Naive thymus-derived CD4-positive, alpha-beta T cell (primary cell): ENCODE results near the gene PRLR. TPM values are rescaled to one million over a fixed set of nuclear protein-coding genes. Genes with fewer than 3 reads are reported as not detected.

Source experiments
- ATAC-seq: fragments of 150-1000 bp; cut with Tn5 transposase; 2 replicates; pipeline ENCODE4 v1.10.0; 2021; ENCODE audit warnings: mild to moderate bottlenecking, moderate library complexity
- CTCF ChIA-PET: fragments of 350-600 bp; sonication (Branson Sonifier 250); formaldehyde crosslinking; loops from one replicate; lab custom pipeline; 2021; ENCODE audit warnings: antibody characterized with exemption; lab: Charles Lee
- POLR2A ChIA-PET: fragments of 350-600 bp; sonication (Branson Sonifier 250); formaldehyde crosslinking; loops from one replicate; lab custom pipeline; 2021; ENCODE audit warnings: antibody characterized with exemption, inconsistent platforms; lab: Charles Lee
- DNase-seq, 9 donors: peaks; one replicate each; pipeline versions ENCODE4 v3.0.0 to v3.0.0-alpha.2; 2020 to 2022; ENCODE audit warnings: mixed read lengths in 1 of 9
- H3K27ac ChIP-seq: one replicate; pipeline ENCODE4 v1.7.0; 2013; ENCODE audit warnings: mild to moderate bottlenecking, low read depth, low read length, moderate library complexity
- H3K27me3 ChIP-seq, 2 donors: one replicate each; pipeline ENCODE4 v1.7.0; 2013; ENCODE audit warnings: low read length in 2 of 2, mild to moderate bottlenecking in 2 of 2, moderate library complexity in 2 of 2; ENCODE audit not compliant: control insufficient read depth in 2 of 2, insufficient read depth in 2 of 2
- H3K36me3 ChIP-seq, 3 experiments: 1 replicate in 2 of 3; 2 replicates in 1 of 3; pipeline ENCODE4 v1.7.0; 2013; ENCODE audit warnings: low read length in 3 of 3, mild to moderate bottlenecking in 3 of 3, moderate library complexity in 1 of 3; ENCODE audit not compliant: insufficient read depth in 3 of 3, control insufficient read depth in 2 of 3
- H3K4me1 ChIP-seq, 2 donors: one replicate each; pipeline ENCODE4 v1.7.0; 2013; ENCODE audit warnings: low read length in 2 of 2, mild to moderate bottlenecking in 2 of 2, moderate library complexity in 1 of 2; ENCODE audit not compliant: control insufficient read depth in 2 of 2, insufficient read depth in 2 of 2
- H3K4me3 ChIP-seq: 2 replicates; pipeline ENCODE4 v1.7.0; 2013; ENCODE audit warnings: mild to moderate bottlenecking, low read length
- H3K9me3 ChIP-seq, 3 experiments: 1 replicate in 2 of 3; 2 replicates in 1 of 3; pipeline ENCODE4 v1.7.0; 2013; ENCODE audit warnings: low read length in 3 of 3; ENCODE audit not compliant: control insufficient read depth in 2 of 3
- H3K27ac Mint-ChIP-seq, 9 donors: one replicate each; pipeline ENCODE4 v1.8.0; 2020 to 2022; ENCODE audit warnings: mixed read lengths in 9 of 9, mild to moderate bottlenecking in 8 of 9, moderate library complexity in 5 of 9, inconsistent platforms in 2 of 9
- H3K27me3 Mint-ChIP-seq, 5 donors: one replicate each; pipeline ENCODE4 v1.8.0; 2021 to 2022; ENCODE audit warnings: mixed read lengths in 5 of 5, mild to moderate bottlenecking in 1 of 5
- H3K36me3 Mint-ChIP-seq, 5 donors: one replicate each; pipeline ENCODE4 v1.8.0; 2020 to 2022; ENCODE audit warnings: mixed read lengths in 5 of 5, mild to moderate bottlenecking in 3 of 5, inconsistent platforms in 1 of 5
- H3K4me1 Mint-ChIP-seq, 7 donors: one replicate each; pipeline ENCODE4 v1.8.0; 2020 to 2022; ENCODE audit warnings: mixed read lengths in 7 of 7, mild to moderate bottlenecking in 3 of 7, inconsistent platforms in 1 of 7
- H3K4me3 Mint-ChIP-seq, 10 donors: one replicate each; pipeline ENCODE4 v1.8.0; 2020 to 2022; ENCODE audit warnings: mild to moderate bottlenecking in 10 of 10, mixed read lengths in 10 of 10, moderate library complexity in 6 of 10, inconsistent platforms in 2 of 10
- H3K9me3 Mint-ChIP-seq, 11 donors: one replicate each; pipeline ENCODE4 v1.8.0; 2020 to 2022; ENCODE audit warnings: mixed read lengths in 11 of 11, mild to moderate bottlenecking in 4 of 11, inconsistent platforms in 1 of 11, moderate library complexity in 1 of 11
- intact Hi-C, 2 donors: fragments of 100-400 bp; cut with micrococcal nuclease; formaldehyde crosslinking; loops; one replicate each; pipeline ENCODE4 v1.15.1; 2023
- polyA plus RNA-seq, 2 donors: library from polyadenylated mRNA; unstranded; fragments of 300-500 nt; fragmentation: Illumina TruSeq; gene quantifications; one replicate each; pipeline ENCODE4 v1.2.3, GENCODE V29; 2021
- total RNA-seq, 6 experiments: library from RNA in 5 of 6; stranded (reverse) in 5 of 6; gene quantifications; 1 replicate in 5 of 6; 2 replicates in 1 of 6; pipeline ENCODE4 v1.2.3 and lab custom pipeline; 2021 to 2026

The PRLR gene
- total and polyA plus RNA-seq, 7 experiments from 2014 or later = 0.03 to 1.4 TPM; not detected in 5

DNA sequence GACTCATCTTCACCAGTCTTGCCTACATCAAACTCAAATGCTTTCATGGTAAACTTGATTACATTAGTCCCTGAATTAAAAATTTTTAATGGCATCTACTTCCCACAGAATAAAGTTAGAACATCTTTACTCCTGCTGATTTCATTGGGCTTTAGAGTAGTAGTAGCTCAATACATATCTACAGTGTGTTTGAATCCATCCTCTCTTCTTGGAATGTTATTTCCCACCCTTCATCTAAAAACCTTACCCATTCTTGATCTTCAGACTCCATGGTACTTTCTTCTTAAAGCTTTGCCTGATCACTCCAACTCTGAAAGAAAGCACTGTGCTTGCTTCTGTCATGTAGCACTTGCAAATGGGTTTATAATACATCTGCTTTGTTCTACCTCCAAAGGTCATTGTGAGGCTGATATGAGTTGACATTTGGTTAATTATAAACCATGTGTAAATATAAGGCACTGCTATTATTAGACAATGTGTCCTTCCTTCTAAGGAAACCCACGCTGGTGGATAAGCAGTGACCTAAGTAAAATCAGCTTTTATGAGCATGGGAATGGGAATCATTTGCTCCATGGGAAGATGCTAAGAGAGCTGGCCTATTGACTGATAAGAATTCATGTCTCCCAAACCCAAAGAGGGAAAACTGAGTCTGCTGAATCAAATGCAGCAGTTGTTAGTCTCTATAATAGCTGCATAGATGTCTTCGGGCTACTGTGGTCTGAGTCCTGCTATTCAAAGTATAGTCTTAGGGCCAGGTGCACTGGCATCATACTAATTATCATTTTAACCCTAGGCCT is 7.5 kb upstream of the PRLR start:
- ATAC-seq = no peak
- intact Hi-C loops = no loop called here
- H3K27ac ChIP-seq = no peak overlapping the region

DNA sequence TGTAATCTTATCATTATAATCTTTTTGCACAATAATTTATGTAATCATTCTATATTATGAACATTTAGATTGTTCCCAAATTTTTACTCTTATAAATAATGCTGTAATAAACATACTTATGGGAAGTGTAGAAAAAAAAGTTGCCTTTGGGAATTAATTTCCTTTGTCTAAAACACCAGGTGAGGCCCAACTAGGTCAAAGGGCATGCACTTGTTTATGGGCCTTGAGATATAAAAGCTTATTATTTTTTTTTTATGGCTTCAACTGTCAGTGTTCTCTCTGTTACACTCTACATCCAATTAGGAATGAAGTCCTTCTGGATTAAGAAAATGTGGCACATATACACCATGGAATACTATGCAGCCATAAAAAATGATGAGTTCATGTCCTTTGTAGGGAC is 6.5 kb upstream of the PRLR start:
- POLR2A ChIA-PET = no interaction called here
- Histone ChIP-seq H3K9me3 (no peaks in the 10 kb centered on the region), H3K4me1 (no peaks in the 10 kb centered on the region), H3K27ac (no peak overlapping the region), H3K4me3 (no peak overlapping the region), H3K36me3 (no peaks in the 10 kb centered on the region), H3K27me3 (peaks cover 0 to 6% of the 10 kb centered on the region in 2 donors)
- CTCF ChIA-PET = no interaction called here
- H3K4me3 Mint-ChIP-seq = no peak overlapping the region
- H3K36me3 Mint-ChIP-seq = no peaks in the 10 kb centered on the region
- no peak for DNase-seq
- no peak for ATAC-seq
- peaks cover 16 to 33% (median 23%) of the 10 kb centered on the region in 5 donors for H3K27me3 Mint-ChIP-seq
- no peak overlapping the region for H3K27ac Mint-ChIP-seq
- intact Hi-C loops = no loop called here
- peaks cover 0 to 5% (median 0%) of the 10 kb centered on the region in 11 donors for H3K9me3 Mint-ChIP-seq
- no peaks in the 10 kb centered on the region for H3K4me1 Mint-ChIP-seq

More for the DNA sequence above, 7.5 kb upstream of the PRLR start:
- Histone ChIP-seq H3K36me3 (no peaks in the 10 kb centered on the region), H3K4me1 (no peaks in the 10 kb centered on the region), H3K27me3 (peaks cover 0 to 5% of the 10 kb centered on the region in 2 donors), H3K9me3 (no peaks in the 10 kb centered on the region), H3K4me3 (no peak overlapping the region)
- Mint-ChIP-seq H3K4me3 (no peak overlapping the region), H3K27ac (no peak overlapping the region), H3K36me3 (no peaks in the 10 kb centered on the region), H3K27me3 (peaks cover 6 to 27% (median 13%) of the 10 kb centered on the region in 5 donors), H3K4me1 (no peaks in the 10 kb centered on the region), H3K9me3 (peaks cover 0 to 5% (median 0%) of the 10 kb centered on the region in 11 donors)
- POLR2A ChIA-PET = no interaction called here
- CTCF ChIA-PET = no interaction called here
- no peak for DNase-seq

DNA sequence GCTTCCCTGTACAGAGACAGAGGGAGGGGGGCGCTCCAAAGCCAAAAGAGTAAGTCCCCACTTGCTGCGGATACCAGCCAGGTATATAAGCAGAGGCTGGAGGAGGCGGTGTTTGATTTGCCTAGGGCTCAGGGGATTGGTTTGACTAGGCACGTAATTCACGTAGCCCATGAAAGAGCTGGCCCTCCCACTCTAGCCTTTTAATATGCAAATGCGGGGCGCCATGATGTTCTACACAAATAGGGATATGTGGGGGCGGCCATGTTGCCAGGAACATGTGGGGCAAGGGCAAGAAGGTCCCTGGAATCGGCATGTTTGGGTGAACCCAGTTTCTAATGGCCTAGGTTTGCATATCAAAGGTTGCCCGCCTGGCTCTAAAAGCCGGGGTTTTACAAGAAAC is 3.3 kb upstream of the PRLR start:
- H3K4me1 Mint-ChIP-seq = peaks cover 2 to 20% (median 14%) of the 10 kb centered on the region in 7 donors
- peaks cover 0 to 5% (median 0%) of the 10 kb centered on the region in 11 donors for H3K9me3 Mint-ChIP-seq

DNA sequence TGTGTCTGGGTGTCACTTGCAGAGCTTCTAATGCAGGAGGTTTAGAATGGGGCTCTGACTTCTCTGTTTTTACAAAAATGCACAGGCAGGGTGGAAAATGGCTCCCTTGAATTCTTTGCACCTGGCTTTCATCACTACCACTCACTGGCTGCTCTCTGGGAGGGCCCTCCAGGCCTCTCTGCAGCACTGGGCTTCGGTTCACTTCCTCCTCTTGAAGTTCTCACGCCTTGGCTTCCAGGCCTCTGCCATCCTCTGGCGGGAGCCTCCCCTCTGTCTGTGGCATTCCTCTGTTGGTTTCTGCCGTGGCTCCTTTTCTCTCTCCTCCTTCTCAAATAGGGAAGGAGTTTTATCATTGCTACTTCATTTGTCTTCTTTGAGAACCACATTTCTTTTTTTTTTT is 2.8 kb upstream of the PRLR start:
- Mint-ChIP-seq H3K4me1 (peaks cover 2 to 20% (median 14%) of the 10 kb centered on the region in 7 donors), H3K4me3 (no peak overlapping the region), H3K36me3 (no peaks in the 10 kb centered on the region), H3K9me3 (peaks cover 0 to 5% (median 0%) of the 10 kb centered on the region in 11 donors), H3K27me3 (peaks cover 49 to 62% (median 56%) of the 10 kb centered on the region in 5 donors), H3K27ac (no peak overlapping the region)
- H3K4me3 ChIP-seq = no peak overlapping the region
- no peak overlapping the region for H3K27ac ChIP-seq
- no peaks in the 10 kb centered on the region for H3K36me3 ChIP-seq
- CTCF ChIA-PET = no interaction called here
- POLR2A ChIA-PET = no interaction called here
- DNase-seq (no peak), ATAC-seq (no peak)
- intact Hi-C loops = no loop called here
- peaks cover 0 to 10% of the 10 kb centered on the region in 2 donors for H3K27me3 ChIP-seq
- H3K4me1 ChIP-seq = no peaks in the 10 kb centered on the region
- H3K9me3 ChIP-seq = no peaks in the 10 kb centered on the region

More for the DNA sequence above, 3.3 kb upstream of the PRLR start:
- H3K27ac ChIP-seq = no peak overlapping the region
- intact Hi-C loops = no loop called here
- ChIA-PET POLR2A (no interaction called here), CTCF (no interaction called here)
- H3K9me3 ChIP-seq = no peaks in the 10 kb centered on the region
- H3K4me3 Mint-ChIP-seq = no peak overlapping the region
- DNase-seq = no peak
- no peaks in the 10 kb centered on the region for H3K36me3 Mint-ChIP-seq
- no peak overlapping the region for H3K27ac Mint-ChIP-seq
- no peaks in the 10 kb centered on the region for H3K4me1 ChIP-seq
- H3K27me3 ChIP-seq = peaks cover 0 to 10% of the 10 kb centered on the region in 2 donors
- H3K4me3 ChIP-seq = no peak overlapping the region
- H3K36me3 ChIP-seq = no peaks in the 10 kb centered on the region
- H3K27me3 Mint-ChIP-seq = peaks cover 44 to 57% (median 53%) of the 10 kb centered on the region in 5 donors
- no peak for ATAC-seq

DNA sequence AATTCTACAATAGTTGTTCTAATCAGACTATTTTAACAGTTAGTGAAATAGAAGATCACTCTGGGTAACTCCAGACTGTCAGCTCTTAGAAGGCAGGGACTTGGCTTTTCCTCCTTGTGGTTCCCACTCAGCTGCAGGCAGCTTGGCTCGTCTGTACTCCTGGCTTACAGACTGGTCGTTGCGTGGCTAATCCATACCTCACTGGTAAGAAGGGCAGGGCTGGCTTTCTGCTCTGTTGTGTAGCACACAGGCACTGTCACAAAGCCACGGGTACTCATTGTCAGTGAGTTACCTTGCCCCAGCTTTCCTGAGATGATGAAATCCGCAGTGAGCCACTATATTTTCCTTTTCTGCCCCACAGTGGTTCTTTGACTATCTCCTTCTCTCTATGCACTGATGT is 1.8 kb upstream of the PRLR start:
- ChIA-PET POLR2A (no interaction called here), CTCF (interaction anchor here (0.7 kb wide), 1 partner anchor 838 kb away, joined by 3 read pairs; no protein-coding TSS in a partner anchor)
- peaks cover 2 to 20% (median 14%) of the 10 kb centered on the region in 7 donors for H3K4me1 Mint-ChIP-seq
- Histone ChIP-seq H3K4me1 (no peaks in the 10 kb centered on the region), H3K36me3 (no peaks in the 10 kb centered on the region), H3K27ac (no peak overlapping the region), H3K9me3 (no peaks in the 10 kb centered on the region), H3K27me3 (peaks cover 5 to 10% of the 10 kb centered on the region in 2 donors), H3K4me3 (no peak overlapping the region)
- no peak for DNase-seq
- no peaks in the 10 kb centered on the region for H3K36me3 Mint-ChIP-seq
- peaks cover 0 to 1% (median 0%) of the 10 kb centered on the region in 11 donors for H3K9me3 Mint-ChIP-seq
- H3K27ac Mint-ChIP-seq = no peak overlapping the region
- intact Hi-C loops = no loop called here
- ATAC-seq = no peak
- H3K4me3 Mint-ChIP-seq = no peak overlapping the region
- H3K27me3 Mint-ChIP-seq = peaks cover 58 to 70% (median 64%) of the 10 kb centered on the region in 5 donors

DNA sequence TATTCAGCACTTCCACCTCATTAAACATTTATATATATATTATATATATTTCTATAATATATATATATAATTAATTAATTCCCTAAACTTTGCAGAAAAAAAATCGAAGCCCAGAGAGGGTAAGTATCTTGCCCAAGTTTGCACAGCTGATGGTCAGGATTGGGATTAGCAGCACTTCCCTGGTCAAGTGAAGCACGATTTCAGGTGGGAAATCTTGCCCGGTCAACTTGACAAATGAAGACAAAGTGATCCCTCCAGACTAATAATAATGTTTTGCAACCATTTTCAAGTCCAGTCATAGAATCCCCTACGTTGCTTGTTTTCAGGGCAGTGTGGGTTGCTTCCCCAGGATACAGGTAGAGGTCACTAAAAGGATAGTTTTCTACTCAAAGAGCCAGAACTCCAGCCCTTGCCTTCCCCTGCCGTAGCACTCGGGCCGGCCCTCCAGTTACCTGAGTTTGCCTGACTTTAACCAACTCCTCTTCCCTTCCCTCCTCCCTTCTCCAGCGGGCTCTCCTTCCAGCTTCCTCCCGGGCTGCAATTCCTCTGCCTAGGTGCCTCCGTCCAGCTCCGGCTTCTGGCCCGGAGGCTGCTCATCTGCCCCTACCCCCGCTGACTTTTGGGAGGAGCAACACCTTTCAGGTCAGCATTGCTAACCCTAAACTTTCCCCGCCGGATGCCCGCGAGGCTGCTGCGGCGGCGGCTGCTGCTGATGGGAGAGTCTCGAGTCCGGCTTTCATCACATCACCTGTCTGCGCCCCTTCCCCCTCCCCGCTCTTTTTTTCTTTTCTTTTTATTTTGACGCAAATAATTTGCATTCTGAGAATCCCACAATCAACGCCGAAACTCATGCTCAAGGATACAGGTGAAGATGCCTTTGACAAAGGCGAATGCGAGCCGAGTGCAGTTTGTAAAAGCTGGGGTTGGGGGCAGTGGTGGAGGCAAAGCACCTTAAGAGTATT is 930 bp downstream of the PRLR start:
- Mint-ChIP-seq H3K4me1 (peaks cover 2 to 20% (median 14%) of the 10 kb centered on the region in 7 donors), H3K9me3 (peaks cover 0 to 3% (median 0%) of the 10 kb centered on the region in 11 donors), H3K27ac (peak overlapping the region in 1 of 9 donors; percentile 20), H3K36me3 (no peaks in the 10 kb centered on the region), H3K4me3 (peak overlapping the region; percentile 39 to 83 (median 76)), H3K27me3 (peaks cover 71 to 84% (median 81%) of the 10 kb centered on the region in 5 donors)
- ATAC-seq (peak; percentile 29), DNase-seq (peak in 1 of 9 donors; percentile 11)
- Histone ChIP-seq H3K36me3 (no peaks in the 10 kb centered on the region), H3K27me3 (peaks cover 5 to 10% of the 10 kb centered on the region in 2 donors), H3K4me1 (no peaks in the 10 kb centered on the region), H3K9me3 (no peaks in the 10 kb centered on the region), H3K4me3 (no peak overlapping the region), H3K27ac (no peak overlapping the region)
- ChIA-PET POLR2A (no interaction called here), CTCF (interaction anchor here (0.5 to 0.6 kb wide), 2 partner anchors 706 to 1499 kb away, joined by 3 read pairs; no protein-coding TSS in a partner anchor)
- intact Hi-C loops = loop anchor here in 1 of 2 donors (5.0 kb wide), 1 partner anchor 698 kb away; no protein-coding TSS in a partner anchor
